ENCODE results near the gene MIER2.

The MIER2 gene

GRCh38 chr19:369876-370275, 25.3 kb upstream of the MIER2 start:
- Histone ChIP-seq H3K4me1 (no peaks in the 10 kb centered on the region), H3K4me3 (no peak overlapping the region), H3K36me3 (no peaks in the 10 kb centered on the region), H3K9me3 (no peaks in the 10 kb centered on the region), H3K27me3 (peaks cover 0 to 64% of the 10 kb centered on the region in 2 donors), H3K27ac (no peak overlapping the region)
- TF ChIP-seq CTCF (IDR thresholded peaks at IDR 0.05): no peak
- no peak for DNase-seq
- intact Hi-C loops (cut with DNase I; ENCODE audit: low total_unique reads): no loop called here

GRCh38 chr19:369256-369655, 24.7 kb upstream of the MIER2 start:
- H3K36me3 ChIP-seq: no peaks in the 10 kb centered on the region
- H3K4me3 ChIP-seq: no peak overlapping the region
- intact Hi-C loops (cut with DNase I; ENCODE audit: low total_unique reads): no loop called here
- DNase-seq: no peak
- TF ChIP-seq CTCF (IDR thresholded peaks at IDR 0.05): no peak
- H3K4me1 ChIP-seq: no peaks in the 10 kb centered on the region
- H3K27me3 ChIP-seq: peaks cover 0 to 64% of the 10 kb centered on the region in 2 donors
- no peak overlapping the region for H3K27ac ChIP-seq
- no peaks in the 10 kb centered on the region for H3K9me3 ChIP-seq

- TF ChIP-seq CTCF (IDR thresholded peaks at IDR 0.05): no peak
- Histone ChIP-seq H3K27me3 (peaks cover 0 to 57% of the 10 kb centered on the region in 2 donors), H3K4me3 (no peak overlapping the region), H3K27ac (no peak overlapping the region), H3K4me1 (no peaks in the 10 kb centered on the region), H3K36me3 (no peaks in the 10 kb centered on the region), H3K9me3 (no peaks in the 10 kb centered on the region)
- intact Hi-C loops (cut with DNase I; ENCODE audit: low total_unique reads): no loop called here
- DNase-seq: no peak
Observed at GRCh38 chr19:368630-369024, 24.0 kb upstream of the MIER2 start.

GRCh38 chr19:367963-368629, 23.5 kb upstream of the MIER2 start:
- intact Hi-C loops (cut with DNase I; ENCODE audit: low total_unique reads): no loop called here

GRCh38 chr19:367561-367960, 23.0 kb upstream of the MIER2 start:
- DNase-seq: no peak
- no peak overlapping the region for H3K4me3 ChIP-seq

More at GRCh38 chr19:367963-368629, 23.5 kb upstream of the MIER2 start:
- no peaks in the 10 kb centered on the region for H3K36me3 ChIP-seq
- no peak overlapping the region for H3K27ac ChIP-seq
- no peaks in the 10 kb centered on the region for H3K4me1 ChIP-seq
- H3K9me3 ChIP-seq: no peaks in the 10 kb centered on the region
- H3K27me3 ChIP-seq: peaks cover 0 to 52% of the 10 kb centered on the region in 2 donors
- H3K4me3 ChIP-seq: no peak overlapping the region
- TF ChIP-seq CTCF (IDR thresholded peaks at IDR 0.05): no peak
- no peak for DNase-seq

More at GRCh38 chr19:367561-367960, 23.0 kb upstream of the MIER2 start:
- intact Hi-C loops (cut with DNase I; ENCODE audit: low total_unique reads): no loop called here
- Histone ChIP-seq H3K36me3 (no peaks in the 10 kb centered on the region), H3K9me3 (no peaks in the 10 kb centered on the region), H3K27ac (no peak overlapping the region), H3K4me1 (no peaks in the 10 kb centered on the region), H3K27me3 (peaks cover 0 to 49% of the 10 kb centered on the region in 2 donors)
- no peak for TF ChIP-seq CTCF (IDR thresholded peaks at IDR 0.05)
